HG03575 (cell line): ENCODE measurements around the gene BGLAP.
A peak's percentile ranks its signal among the peaks of the same experiment; 100 is the strongest.
"Not testable (repeated sequence)": the region's sequence is repeated elsewhere in the genome, so short reads cannot be mapped to it uniquely, and the experiment has no call there.

Source experiments
- ATAC-seq: cut with Tn5 transposase; IDR thresholded peaks from one replicate; pipeline ENCODE4 v1.9.1; 2021; ENCODE audit not compliant: unreplicated experiment, insufficient number of reproducible peaks, low FRiP score; ENCODE audit errors: extremely low read depth

The BGLAP gene

GRCh38 chr1:156241926-156242325 is at the start of gene BGLAP:
TSS of gene BGLAP (plus strand) at chr1:156242184. CDS start at chr1:156242232, 48 bp downstream.
- no peak for ATAC-seq

- no peak for ATAC-seq
These were observed 48.8 kb upstream of the BGLAP start for GRCh38 chr1:156193208-156193487.

- ATAC-seq: peak; percentile 82
These were observed 48.3 kb upstream of the BGLAP start, which contains the start of gene SLC25A44 for GRCh38 chr1:156193488-156194299. TSS of gene SLC25A44 (plus strand) at chr1:156194104. CDS start at chr1:156199848, 5,744 bp downstream.

GRCh38 chr1:156194300-156194652 is 47.7 kb upstream of the BGLAP start:
- no peak for ATAC-seq

- ATAC-seq: no peak
These were observed 46.1 kb upstream of the BGLAP start for GRCh38 chr1:156195853-156196252.

GRCh38 chr1:156196445-156196844 is 45.5 kb upstream of the BGLAP start:
- no peak for ATAC-seq

- ATAC-seq: no peak
These were observed 43.1 kb upstream of the BGLAP start for GRCh38 chr1:156198831-156199349.

- ATAC-seq: no peak
These were observed 41.9 kb upstream of the BGLAP start for GRCh38 chr1:156200044-156200443.

GRCh38 chr1:156203331-156203730 is 38.7 kb upstream of the BGLAP start:
- ATAC-seq: no peak

GRCh38 chr1:156204686-156205085 is 37.3 kb upstream of the BGLAP start:
- no peak for ATAC-seq

- ATAC-seq: no peak
These were observed 30.7 kb upstream of the BGLAP start for GRCh38 chr1:156211243-156211642.

GRCh38 chr1:156212130-156212529 is 29.9 kb upstream of the BGLAP start:
- no peak for ATAC-seq

- ATAC-seq: no peak
These were observed 28.9 kb upstream of the BGLAP start, which contains the start of gene PMF1 for GRCh38 chr1:156212833-156213643. TSS of gene PMF1 (plus strand) at chr1:156213007. CDS start at chr1:156213016, 9 bp downstream.

- no peak for ATAC-seq
These were observed 28.4 kb upstream of the BGLAP start for GRCh38 chr1:156213644-156213966.

- no peak for ATAC-seq
These were observed 27.8 kb upstream of the BGLAP start for GRCh38 chr1:156214024-156214748.

GRCh38 chr1:156216361-156217086 is 25.5 kb upstream of the BGLAP start:
- not testable (repeated sequence) for ATAC-seq

- ATAC-seq: no peak
These were observed 24.1 kb upstream of the BGLAP start for GRCh38 chr1:156217871-156218270.

GRCh38 chr1:156220226-156220625 is 21.8 kb upstream of the BGLAP start:
- no peak for ATAC-seq
